ENCODE measurements around the gene XRCC5.

Gene XRCC5

DNA sequence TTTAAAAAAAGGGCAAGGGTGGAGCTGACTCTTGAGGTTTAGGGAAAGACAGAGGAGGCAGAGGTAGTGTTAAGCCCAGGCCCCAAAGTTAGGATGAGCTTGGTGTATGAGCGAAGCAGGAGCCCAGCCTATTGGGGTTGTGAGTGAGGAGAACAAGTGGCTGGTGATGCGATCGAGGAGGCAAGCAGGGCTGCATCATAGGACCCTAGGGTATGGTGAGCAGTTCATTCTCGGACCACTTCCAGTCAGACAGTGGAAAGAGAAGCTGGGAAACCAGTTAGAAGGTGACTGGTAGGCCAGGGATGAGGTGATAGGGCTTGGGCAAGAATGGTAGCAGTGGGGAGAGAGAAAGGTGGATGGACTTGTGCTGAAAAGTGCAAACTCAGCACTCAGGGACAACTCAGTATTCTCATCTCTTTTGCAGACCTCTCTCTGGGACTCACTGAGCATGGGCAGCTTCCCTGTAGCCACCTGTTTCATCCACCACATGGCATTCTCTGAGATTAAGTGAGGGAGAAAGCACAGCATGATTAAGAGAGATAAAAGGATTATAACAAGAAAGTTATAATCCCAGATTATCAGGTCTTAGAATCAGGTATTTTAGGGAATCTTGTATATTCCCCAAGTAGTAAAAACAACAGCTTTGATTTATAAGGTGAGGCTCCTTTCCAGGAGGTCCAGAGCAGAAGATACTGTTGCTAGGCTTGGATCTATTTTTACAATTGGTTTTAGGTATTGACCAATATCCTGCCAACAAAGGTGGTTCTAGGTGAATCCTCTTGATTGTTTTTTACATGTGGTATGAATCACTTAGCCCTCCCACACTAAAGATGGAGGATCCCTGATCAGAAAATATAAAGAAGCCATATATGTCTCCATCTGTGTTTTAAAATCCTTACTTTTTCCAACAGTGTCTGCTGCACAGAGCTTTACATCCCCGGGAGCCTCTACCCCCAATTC, 38.3 kb downstream of the XRCC5 start:
- H4K91ac ChIP-seq (ENCODE audit: low read depth, low read length), result no peak overlapping the region
- no peaks in the 10 kb centered on the region for H3K9me3 ChIP-seq (ENCODE audit: insufficient read depth, low read depth, low read length)
- H3K27ac ChIP-seq (ENCODE audit: low read depth, low read length), result no peak overlapping the region
- no peaks in the 10 kb centered on the region for H3K27me3 ChIP-seq (ENCODE audit: insufficient read depth, low read length)
- no peak overlapping the region for H2BK120ac ChIP-seq (ENCODE audit: insufficient read depth, low read length, poor library complexity)
- H3K9ac ChIP-seq (ENCODE audit: low read length), result no peak overlapping the region
- no peaks in the 10 kb centered on the region for H3K79me1 ChIP-seq (ENCODE audit: low read length)
- H2AK5ac ChIP-seq (ENCODE audit: low read length), result no peak overlapping the region
- H3K23ac ChIP-seq (ENCODE audit: low read length), result no peak overlapping the region
- no peak for DNase-seq
- H3K79me2 ChIP-seq (ENCODE audit: control insufficient read depth, insufficient read depth, low read length, poor library complexity), result no peaks in the 10 kb centered on the region
- H4K8ac ChIP-seq (ENCODE audit: low read depth, low read length), result no peak overlapping the region
- H3K36me3 ChIP-seq (ENCODE audit: control insufficient read depth in 1 of 2, insufficient read depth in 2 of 2, low read length in 2 of 2), result peaks cover 18 to 48% of the 10 kb centered on the region in 2 experiments
- no peak overlapping the region for H2AFZ ChIP-seq (ENCODE audit: insufficient read depth, low read length, poor library complexity)
- H3K4me2 ChIP-seq (ENCODE audit: low read length), result no peak overlapping the region
- H3K18ac ChIP-seq (ENCODE audit: low read length), result no peak overlapping the region
- WGBS (ENCODE audit: extremely low coverage, insufficient coverage, insufficient read length), result no CpG with 5 or more reads among the region's 5 CpGs
- H3K4me3 ChIP-seq (ENCODE audit: low read depth, low read length), result no peak overlapping the region
- H3K4me1 ChIP-seq (ENCODE audit: control insufficient read depth in 1 of 2, insufficient read depth in 2 of 2, low read length in 2 of 2), result no peaks in the 10 kb centered on the region
- H3K14ac ChIP-seq (ENCODE audit: low read length), result no peak overlapping the region
- no peak overlapping the region for H4K12ac ChIP-seq (ENCODE audit: low read depth, low read length)
- H2BK12ac ChIP-seq (ENCODE audit: low read length), result no peak overlapping the region
- no peak overlapping the region for H3K4ac ChIP-seq (ENCODE audit: low read depth, low read length)
- H2BK5ac ChIP-seq (ENCODE audit: low read depth, low read length, poor library complexity), result no peak overlapping the region

DNA sequence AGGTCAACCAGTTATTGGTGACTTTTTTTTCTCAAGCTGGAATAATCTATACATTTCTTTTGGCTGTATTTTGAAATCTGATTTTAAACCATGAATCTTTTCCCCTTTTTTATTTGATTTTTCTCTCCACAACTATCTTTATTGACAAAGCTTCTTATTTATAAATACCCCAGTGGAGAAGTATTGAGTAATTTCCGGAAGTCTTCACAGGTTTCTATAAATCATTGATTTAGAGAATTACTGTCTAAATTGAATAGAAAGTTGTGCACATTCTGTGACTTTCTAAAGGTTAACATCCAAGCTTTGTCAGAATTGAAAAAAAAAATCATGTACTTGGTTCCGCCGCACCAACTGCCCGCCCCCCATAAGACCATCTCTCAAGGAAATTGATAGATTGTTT, 39.8 kb downstream of the XRCC5 start:
- Histone ChIP-seq H3K4ac (ENCODE audit: low read depth, low read length) (no peak overlapping the region), H3K79me1 (ENCODE audit: low read length) (no peaks in the 10 kb centered on the region), H3K27ac (ENCODE audit: low read depth, low read length) (no peak overlapping the region), H2BK5ac (ENCODE audit: low read depth, low read length, poor library complexity) (no peak overlapping the region), H3K27me3 (ENCODE audit: insufficient read depth, low read length) (no peaks in the 10 kb centered on the region), H3K4me1 (ENCODE audit: control insufficient read depth in 1 of 2, insufficient read depth in 2 of 2, low read length in 2 of 2) (no peaks in the 10 kb centered on the region), H3K9me3 (ENCODE audit: insufficient read depth, low read depth, low read length) (no peaks in the 10 kb centered on the region), H3K36me3 (ENCODE audit: control insufficient read depth in 1 of 2, insufficient read depth in 2 of 2, low read length in 2 of 2) (peaks cover 14 to 53% of the 10 kb centered on the region in 2 experiments), H4K91ac (ENCODE audit: low read depth, low read length) (no peak overlapping the region), H3K4me3 (ENCODE audit: low read depth, low read length) (no peak overlapping the region), H3K9ac (ENCODE audit: low read length) (no peak overlapping the region), H2BK120ac (ENCODE audit: insufficient read depth, low read length, poor library complexity) (no peak overlapping the region), H2AFZ (ENCODE audit: insufficient read depth, low read length, poor library complexity) (no peak overlapping the region), H2AK5ac (ENCODE audit: low read length) (no peak overlapping the region), H3K79me2 (ENCODE audit: control insufficient read depth, insufficient read depth, low read length, poor library complexity) (no peaks in the 10 kb centered on the region), H4K12ac (ENCODE audit: low read depth, low read length) (no peak overlapping the region), H3K23ac (ENCODE audit: low read length) (no peak overlapping the region), H2BK12ac (ENCODE audit: low read length) (no peak overlapping the region), H3K14ac (ENCODE audit: low read length) (no peak overlapping the region), H3K18ac (ENCODE audit: low read length) (no peak overlapping the region), H4K8ac (ENCODE audit: low read depth, low read length) (no peak overlapping the region), H3K4me2 (ENCODE audit: low read length) (no peak overlapping the region)
- WGBS (ENCODE audit: extremely low coverage, insufficient coverage, insufficient read length), result no CpG with 5 or more reads among the region's 4 CpGs
- no peak for DNase-seq

DNA sequence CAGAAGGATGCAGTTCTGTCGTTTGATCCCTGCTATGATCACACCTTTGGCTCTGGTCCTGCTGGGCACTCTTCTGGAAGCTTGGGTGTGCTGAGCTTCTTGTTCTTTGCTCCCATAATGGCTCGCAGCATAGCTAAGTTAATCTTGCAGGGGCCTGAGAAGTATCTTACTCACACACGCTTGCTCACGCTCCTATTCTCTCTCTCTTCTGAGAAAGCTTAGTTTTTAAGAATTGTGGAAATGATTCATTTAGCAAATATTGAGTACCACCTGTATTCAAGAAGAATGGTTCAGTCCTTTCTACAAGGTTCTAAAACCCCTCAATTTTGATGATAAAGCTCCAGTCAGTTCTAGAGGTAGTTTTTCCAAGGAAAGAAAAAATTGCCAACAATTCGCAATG, 40.6 kb downstream of the XRCC5 start:
- H2BK12ac ChIP-seq (ENCODE audit: low read length), result no peak overlapping the region
- no peak overlapping the region for H3K14ac ChIP-seq (ENCODE audit: low read length)
- H2BK120ac ChIP-seq (ENCODE audit: insufficient read depth, low read length, poor library complexity), result no peak overlapping the region
- no peak overlapping the region for H3K18ac ChIP-seq (ENCODE audit: low read length)
- DNase-seq, result no peak
- H3K27me3 ChIP-seq (ENCODE audit: insufficient read depth, low read length), result no peaks in the 10 kb centered on the region
- no peaks in the 10 kb centered on the region for H3K79me2 ChIP-seq (ENCODE audit: control insufficient read depth, insufficient read depth, low read length, poor library complexity)
- H3K9ac ChIP-seq (ENCODE audit: low read length), result no peak overlapping the region
- no peaks in the 10 kb centered on the region for H3K4me1 ChIP-seq (ENCODE audit: control insufficient read depth in 1 of 2, insufficient read depth in 2 of 2, low read length in 2 of 2)
- no peak overlapping the region for H4K91ac ChIP-seq (ENCODE audit: low read depth, low read length)
- no peaks in the 10 kb centered on the region for H3K79me1 ChIP-seq (ENCODE audit: low read length)
- no peak overlapping the region for H3K23ac ChIP-seq (ENCODE audit: low read length)
- H2BK5ac ChIP-seq (ENCODE audit: low read depth, low read length, poor library complexity), result no peak overlapping the region
- H3K4me3 ChIP-seq (ENCODE audit: low read depth, low read length), result no peak overlapping the region
- peaks cover 14 to 52% of the 10 kb centered on the region in 2 experiments for H3K36me3 ChIP-seq (ENCODE audit: control insufficient read depth in 1 of 2, insufficient read depth in 2 of 2, low read length in 2 of 2)
- H4K8ac ChIP-seq (ENCODE audit: low read depth, low read length), result no peak overlapping the region
- H3K27ac ChIP-seq (ENCODE audit: low read depth, low read length), result no peak overlapping the region
- H2AFZ ChIP-seq (ENCODE audit: insufficient read depth, low read length, poor library complexity), result no peak overlapping the region
- H4K12ac ChIP-seq (ENCODE audit: low read depth, low read length), result no peak overlapping the region
- H2AK5ac ChIP-seq (ENCODE audit: low read length), result no peak overlapping the region
- no peak overlapping the region for H3K4me2 ChIP-seq (ENCODE audit: low read length)
- no peak overlapping the region for H3K4ac ChIP-seq (ENCODE audit: low read depth, low read length)
- H3K9me3 ChIP-seq (ENCODE audit: insufficient read depth, low read depth, low read length), result no peaks in the 10 kb centered on the region
- no CpG with 5 or more reads among the region's 5 CpGs for WGBS (ENCODE audit: extremely low coverage, insufficient coverage, insufficient read length)

DNA sequence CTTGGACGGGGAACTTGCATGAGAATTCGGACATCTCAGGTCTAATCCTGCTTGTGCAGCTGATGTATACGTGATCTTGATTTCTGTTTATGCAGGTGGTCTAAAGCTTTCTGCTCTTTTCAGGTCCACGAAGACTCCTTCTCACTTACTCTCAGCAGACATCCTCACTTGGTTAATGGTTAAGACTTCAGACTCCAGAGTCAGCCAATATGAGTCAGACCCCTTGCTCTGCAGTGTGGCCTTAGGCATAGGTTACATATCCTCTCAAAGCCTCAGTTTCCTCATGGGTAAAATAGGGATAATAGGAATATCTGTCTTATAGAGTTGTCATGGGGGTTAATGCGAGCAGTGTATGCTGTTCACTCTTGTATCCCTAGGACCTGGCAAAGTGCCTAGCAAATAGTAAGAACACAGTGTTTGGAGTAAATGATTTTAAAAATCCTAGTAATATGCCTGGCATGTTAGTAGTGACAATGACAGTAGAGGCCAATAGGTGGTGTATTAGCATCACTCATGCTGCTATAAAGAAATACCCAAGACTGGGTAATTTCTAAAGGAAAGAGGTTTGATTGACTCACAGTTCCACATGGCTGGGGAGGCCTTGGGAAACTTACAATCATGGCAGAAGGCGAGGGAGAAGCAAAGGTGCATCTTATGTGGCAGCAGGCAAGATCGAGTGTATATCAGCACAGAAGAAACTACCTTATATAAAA, 42.3 kb downstream of the XRCC5 start:
- Histone ChIP-seq H4K91ac (ENCODE audit: low read depth, low read length) (no peak overlapping the region), H2BK12ac (ENCODE audit: low read length) (no peak overlapping the region), H3K27ac (ENCODE audit: low read depth, low read length) (no peak overlapping the region), H3K36me3 (ENCODE audit: control insufficient read depth in 1 of 2, insufficient read depth in 2 of 2, low read length in 2 of 2) (peaks cover 16 to 54% of the 10 kb centered on the region in 2 experiments), H3K27me3 (ENCODE audit: insufficient read depth, low read length) (no peaks in the 10 kb centered on the region), H3K14ac (ENCODE audit: low read length) (no peak overlapping the region), H3K9me3 (ENCODE audit: insufficient read depth, low read depth, low read length) (no peaks in the 10 kb centered on the region), H2BK120ac (ENCODE audit: insufficient read depth, low read length, poor library complexity) (no peak overlapping the region), H3K23ac (ENCODE audit: low read length) (no peak overlapping the region), H2AFZ (ENCODE audit: insufficient read depth, low read length, poor library complexity) (no peak overlapping the region), H3K79me2 (ENCODE audit: control insufficient read depth, insufficient read depth, low read length, poor library complexity) (no peaks in the 10 kb centered on the region), H3K4me1 (ENCODE audit: control insufficient read depth in 1 of 2, insufficient read depth in 2 of 2, low read length in 2 of 2) (no peaks in the 10 kb centered on the region), H3K79me1 (ENCODE audit: low read length) (no peaks in the 10 kb centered on the region), H3K9ac (ENCODE audit: low read length) (no peak overlapping the region), H3K4me2 (ENCODE audit: low read length) (no peak overlapping the region), H3K4ac (ENCODE audit: low read depth, low read length) (no peak overlapping the region), H4K12ac (ENCODE audit: low read depth, low read length) (no peak overlapping the region), H3K4me3 (ENCODE audit: low read depth, low read length) (no peak overlapping the region), H4K8ac (ENCODE audit: low read depth, low read length) (no peak overlapping the region), H3K18ac (ENCODE audit: low read length) (no peak overlapping the region), H2BK5ac (ENCODE audit: low read depth, low read length, poor library complexity) (no peak overlapping the region), H2AK5ac (ENCODE audit: low read length) (no peak overlapping the region)
- no peak for DNase-seq
- WGBS (ENCODE audit: extremely low coverage, insufficient coverage, insufficient read length), result no CpG with 5 or more reads among the region's 7 CpGs
